ENCODE data around the gene PHLDA2. TPM values are rescaled to one million over a fixed set of nuclear protein-coding genes. Genes with fewer than 3 reads are reported as not detected.

The PHLDA2 gene
- total RNA-seq, 1 experiment from 2014 or later = 193 TPM

DNA sequence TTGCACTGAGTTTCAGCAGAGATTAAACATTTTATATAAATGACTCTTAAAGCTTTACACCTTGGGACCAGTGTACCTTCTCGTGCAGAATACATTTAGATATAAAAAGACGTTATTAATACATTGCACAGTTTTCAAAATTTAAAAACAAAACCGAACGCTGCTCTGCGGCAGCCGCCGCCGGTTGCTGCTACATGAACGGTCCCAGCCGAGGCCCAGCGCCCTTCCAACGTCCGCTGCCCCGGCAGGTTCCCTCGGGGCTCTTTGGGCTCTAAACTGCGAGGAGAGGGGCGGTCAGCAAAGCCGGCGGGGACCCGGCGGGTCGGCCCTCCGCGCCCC, 45.6 kb downstream of the PHLDA2 start:
- no peak for DNase-seq (ENCODE audit: low read depth)

DNA sequence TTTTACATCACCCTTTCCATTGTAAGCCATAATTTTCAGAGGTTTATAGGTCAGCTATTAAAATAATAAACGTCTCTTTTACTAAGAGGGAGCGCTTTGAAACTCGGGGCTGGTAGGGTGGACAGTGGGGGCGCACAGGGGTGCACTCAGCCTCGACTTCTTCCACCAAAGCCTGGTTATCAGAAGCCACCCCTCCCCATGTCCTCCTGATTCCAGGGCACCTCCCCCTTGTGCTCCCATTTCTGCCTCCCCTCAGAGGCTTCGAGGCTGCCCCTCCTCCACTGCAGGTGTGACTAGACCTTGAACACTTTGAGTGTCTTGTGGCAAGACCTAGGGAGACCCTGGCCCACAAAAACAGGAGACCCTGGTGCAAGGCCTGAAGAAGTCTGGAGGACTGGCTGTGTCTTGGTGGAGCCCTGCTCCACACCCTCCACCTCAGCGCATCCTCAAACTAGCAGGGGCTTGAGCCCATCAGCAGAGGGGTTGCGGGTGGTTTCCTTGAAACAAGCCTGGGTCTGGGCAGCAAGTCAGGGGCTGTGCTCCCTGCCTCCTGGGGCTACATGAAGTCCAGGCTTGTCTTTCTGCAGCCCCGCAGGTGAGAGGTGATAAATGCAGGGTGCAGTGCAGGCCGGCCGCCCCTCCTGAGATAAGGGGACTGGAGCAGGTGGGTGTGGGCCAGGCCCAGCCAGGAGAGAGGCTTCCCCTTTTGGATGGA, 46.7 kb downstream of the PHLDA2 start:
- DNase-seq (ENCODE audit: low read depth) = no peak

DNA sequence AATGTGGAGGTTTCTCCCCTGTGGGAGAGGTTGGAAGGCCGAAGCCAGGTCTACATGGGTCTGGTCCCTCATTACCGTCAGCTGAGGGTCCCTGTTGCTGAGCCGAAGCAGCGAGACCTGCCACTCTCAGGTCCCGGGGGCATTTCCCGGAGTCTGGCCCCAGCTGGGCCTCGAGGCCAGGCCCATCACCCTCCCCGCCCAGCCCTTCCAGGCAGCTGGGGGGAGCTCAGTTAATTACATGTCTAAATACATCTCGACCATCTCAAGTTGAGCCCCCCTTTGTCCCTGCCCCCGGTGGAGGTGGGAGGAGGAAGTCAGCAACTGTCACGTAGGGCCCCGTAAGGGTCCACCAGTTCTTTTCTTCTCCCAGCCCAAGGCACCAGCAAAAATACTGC, 47.2 kb downstream of the PHLDA2 start:
- DNase-seq (ENCODE audit: low read depth) = no peak

DNA sequence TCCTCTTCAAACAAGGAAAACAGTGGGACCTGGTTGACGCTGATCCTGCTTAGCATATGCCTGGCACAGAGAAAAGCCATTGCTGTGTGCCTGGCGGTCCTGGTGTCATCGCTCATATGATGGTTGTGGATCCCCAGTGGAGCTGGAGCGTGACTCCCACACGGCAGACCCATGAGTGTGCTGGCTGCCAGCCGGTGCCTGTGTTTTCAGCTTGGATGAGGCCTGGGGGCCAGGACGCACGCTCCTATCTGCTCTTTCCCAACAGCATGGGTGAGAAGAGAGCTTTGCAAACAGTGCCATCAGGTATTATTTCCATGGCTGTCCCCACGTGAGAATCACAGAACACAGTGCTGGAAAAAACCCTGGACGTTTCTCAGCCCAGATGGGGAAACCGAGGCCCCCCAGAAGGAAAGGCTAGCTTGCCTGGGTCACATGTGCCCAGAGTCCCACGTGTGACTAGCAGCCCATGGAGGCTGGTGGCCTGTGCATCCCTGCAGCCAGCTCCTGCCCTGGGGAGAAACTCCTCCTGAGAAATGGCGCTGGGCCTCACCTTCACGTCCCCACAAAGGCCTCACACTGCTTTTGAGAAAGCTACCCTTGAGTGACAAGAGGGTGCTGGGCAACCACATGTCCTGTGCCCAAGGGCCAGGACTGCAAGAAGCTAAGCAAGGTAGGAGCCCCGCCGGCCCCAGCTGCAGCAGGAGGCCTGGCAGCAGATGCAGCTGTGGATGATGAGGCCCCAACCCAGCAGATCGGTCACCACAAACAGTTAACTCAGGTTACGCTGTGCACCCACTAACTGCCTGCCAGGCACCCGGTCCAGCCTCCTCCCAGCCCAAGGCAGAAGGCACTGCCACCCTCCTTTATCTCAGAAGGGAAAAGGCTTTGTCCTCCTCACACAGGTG, 47.9 kb downstream of the PHLDA2 start:
- DNase-seq (ENCODE audit: low read depth) = no peak

DNA sequence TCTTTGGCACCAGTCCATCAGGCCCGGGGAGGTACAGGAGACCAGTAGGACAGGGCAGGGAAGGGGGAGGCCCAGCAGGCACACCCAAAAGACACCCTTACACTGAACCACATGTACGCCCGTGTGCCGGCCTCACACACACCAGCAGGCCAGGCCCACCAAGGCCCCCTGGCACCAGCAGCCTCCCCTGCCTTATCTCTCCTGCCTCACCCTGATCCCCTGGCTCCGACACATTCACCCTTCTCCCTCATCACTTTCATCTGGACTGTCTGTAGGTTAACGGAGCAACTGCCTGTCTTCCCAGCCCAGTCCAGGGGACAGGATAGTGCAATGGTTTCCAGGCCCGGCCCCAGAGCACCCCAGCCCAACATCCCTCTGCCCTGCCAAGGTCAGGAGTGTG, 48.6 kb downstream of the PHLDA2 start:
- no peak for DNase-seq (ENCODE audit: low read depth)

DNA sequence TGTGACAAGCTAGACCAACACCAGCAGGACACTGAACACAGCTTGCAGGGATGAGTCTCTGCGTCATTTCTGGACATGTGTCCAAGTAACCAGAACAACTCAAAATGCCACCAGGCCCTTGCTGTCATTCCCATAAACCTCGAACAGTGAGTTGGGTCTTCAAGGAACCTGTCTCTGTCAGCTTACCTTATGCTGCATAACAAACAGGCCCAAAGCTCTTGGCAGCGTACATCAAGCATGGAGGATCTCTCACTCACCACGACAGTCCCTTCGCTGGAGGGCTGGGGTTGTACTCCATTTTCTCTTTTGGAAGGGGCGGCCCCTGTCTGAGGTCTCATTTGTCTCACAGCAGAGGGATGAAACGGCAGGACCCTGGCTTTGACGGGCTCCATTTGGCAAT, 50.4 kb downstream of the PHLDA2 start:
- no peak for DNase-seq (ENCODE audit: low read depth)

Small RNA genes lying within 50 kb of the gene (small RNA-seq; reads per million reads assigned to genes)
- gene SNORA54 = 6.6 reads per million, percentile 90 among the genes with 10 or more reads in this experiment

Other genes with a start within 250 kb of the PHLDA2 start
- gene KCNQ1OT1, start 229.4 kb downstream of the PHLDA2 start, total RNA-seq (2014; rRNA removed; shearing (Covaris generic)) = 0.18 and 0.27 TPM in 2 replicates
- gene CDKN1C, start 43.6 kb downstream of the PHLDA2 start, total RNA-seq (2014; rRNA removed; shearing (Covaris generic)) = 2.1 and 4.4 TPM in 2 replicates
- 113 and 119 TPM in 2 replicates for gene NAP1L4, start 62.9 kb upstream of the PHLDA2 start, total RNA-seq (2014; rRNA removed; shearing (Covaris generic))
- gene CARS1, start 128.0 kb upstream of the PHLDA2 start, total RNA-seq (2014; rRNA removed; shearing (Covaris generic)) = 83.1 and 91.5 TPM in 2 replicates
- 9.6 and 14.1 TPM in 2 replicates for gene OSBPL5, start 235.9 kb upstream of the PHLDA2 start, total RNA-seq (2014; rRNA removed; shearing (Covaris generic))

Measured in HT1080 (cell line).